SK-N-MC (cell line): ENCODE data around the gene ADPRS.

Experiments used
- EZH2 ChIP-seq: fragments of 200-600 bp; sonication (generic); IDR thresholded peaks from one replicate; pipeline ENCODE4 v1.6.1; 2017; ENCODE audit warnings: antibody characterized with exemption
- FOXP2 ChIP-seq: optimal IDR thresholded peaks from 2 replicates; pipeline ENCODE3; 2011; ENCODE audit warnings: mild to moderate bottlenecking, moderate library complexity; ENCODE audit not compliant: insufficient read depth; ENCODE audit errors: extremely low read length, control extremely low read depth
- POLR2AphosphoS5 ChIP-seq: IDR thresholded peaks from 2 replicates; pipeline ENCODE4 v1.6.1; 2012; ENCODE audit warnings: mild to moderate bottlenecking, low read depth, low read length, borderline replicate concordance

- TF ChIP-seq EZH2 (no peak), FOXP2 (no peak), POLR2AphosphoS5 (no peak)
Measured at GRCh38 chr1:36062315-36062714, 26.4 kb upstream of the ADPRS start.
